ENCODE measurements around the gene PPAN. TPM values are rescaled to one million over a fixed set of nuclear protein-coding genes. Genes with fewer than 3 reads are reported as not detected.

Gene PPAN
- polyA plus RNA-seq, 6 donors from 2014 or later: 7.8 to 30.7 (median 15.1) TPM

- DNase-seq (no peak), ATAC-seq (ENCODE audit: low read depth in 2 of 2) (no peak)
- Mint-ChIP-seq H3K36me3 (no peaks in the 10 kb centered on the region), H3K9me3 (peaks cover 0 to 3% (median 0%) of the 10 kb centered on the region in 7 donors), H3K27ac (no peak overlapping the region), H3K4me3 (peak overlapping the region in 3 of 8 donors; percentile 35 to 62 (median 43)), H3K27me3 (no peaks in the 10 kb centered on the region), H3K4me1 (peaks cover 10 to 30% (median 21%) of the 10 kb centered on the region in 3 donors)
These were observed 14.5 kb downstream of the PPAN start for GRCh38 chr19:10120538-10121189.

GRCh38 chr19:10122045-10122444, 15.9 kb downstream of the PPAN start:
- ATAC-seq (ENCODE audit: low read depth in 2 of 2): no peak
- DNase-seq: no peak
- H3K9me3 Mint-ChIP-seq: peaks cover 0 to 3% (median 0%) of the 10 kb centered on the region in 7 donors
- H3K27me3 Mint-ChIP-seq: no peaks in the 10 kb centered on the region
- H3K4me3 Mint-ChIP-seq: peak overlapping the region in 1 of 8 donors; percentile 68
- no peaks in the 10 kb centered on the region for H3K36me3 Mint-ChIP-seq
- peak overlapping the region in 3 of 6 donors; percentile 12 to 53 (median 15) for H3K27ac Mint-ChIP-seq
- peaks cover 16 to 38% (median 21%) of the 10 kb centered on the region in 3 donors for H3K4me1 Mint-ChIP-seq

GRCh38 chr19:10124429-10124828, 18.3 kb downstream of the PPAN start:
- no peak for ATAC-seq (ENCODE audit: low read depth in 2 of 2)
- Mint-ChIP-seq H3K4me3 (peak overlapping the region in 3 of 8 donors; percentile 18 to 35 (median 33)), H3K36me3 (no peaks in the 10 kb centered on the region), H3K27me3 (no peaks in the 10 kb centered on the region), H3K27ac (no peak overlapping the region), H3K4me1 (peaks cover 10 to 27% (median 15%) of the 10 kb centered on the region in 3 donors), H3K9me3 (peaks cover 0 to 3% (median 0%) of the 10 kb centered on the region in 7 donors)
- no peak for DNase-seq

GRCh38 chr19:10126213-10126639, 20.1 kb downstream of the PPAN start:
- DNase-seq (peak; percentile 39), ATAC-seq (ENCODE audit: low read depth in 2 of 2) (peak; percentile 84 to 93)
- H3K4me1 Mint-ChIP-seq: peaks cover 6 to 20% (median 9%) of the 10 kb centered on the region in 3 donors
- H3K36me3 Mint-ChIP-seq: peaks cover 0 to under 1% of the 10 kb centered on the region in 2 donors
- H3K27me3 Mint-ChIP-seq: no peaks in the 10 kb centered on the region
- peaks cover 0 to 3% (median 0%) of the 10 kb centered on the region in 7 donors for H3K9me3 Mint-ChIP-seq
- peak overlapping the region in 3 of 6 donors; percentile 56 to 82 (median 61) for H3K27ac Mint-ChIP-seq
- peak overlapping the region in 1 of 8 donors; percentile 15 for H3K4me3 Mint-ChIP-seq

GRCh38 chr19:10132905-10133304, 26.7 kb downstream of the PPAN start:
- H3K36me3 Mint-ChIP-seq: peaks cover 9 to 16% of the 10 kb centered on the region in 2 donors
- H3K27me3 Mint-ChIP-seq: no peaks in the 10 kb centered on the region
- no peaks in the 10 kb centered on the region for H3K4me1 Mint-ChIP-seq
- DNase-seq (no peak), ATAC-seq (ENCODE audit: low read depth in 2 of 2) (no peak)
- no peak overlapping the region for H3K27ac Mint-ChIP-seq
- peaks cover 0 to 2% (median 0%) of the 10 kb centered on the region in 7 donors for H3K9me3 Mint-ChIP-seq
- no peak overlapping the region for H3K4me3 Mint-ChIP-seq

- peaks cover 9 to 16% of the 10 kb centered on the region in 2 donors for H3K36me3 Mint-ChIP-seq
- H3K27me3 Mint-ChIP-seq: no peaks in the 10 kb centered on the region
- no peak overlapping the region for H3K27ac Mint-ChIP-seq
These were observed 27.4 kb downstream of the PPAN start for GRCh38 chr19:10133596-10133995.

GRCh38 chr19:10134040-10134439, 27.9 kb downstream of the PPAN start:
- H3K27me3 Mint-ChIP-seq: no peaks in the 10 kb centered on the region
- ATAC-seq (ENCODE audit: low read depth in 2 of 2) (no peak), DNase-seq (no peak)
- no peak overlapping the region for H3K27ac Mint-ChIP-seq
- H3K4me1 Mint-ChIP-seq: no peaks in the 10 kb centered on the region
- no peak overlapping the region for H3K4me3 Mint-ChIP-seq
- H3K9me3 Mint-ChIP-seq: peaks cover 0 to 2% (median 0%) of the 10 kb centered on the region in 7 donors
- H3K36me3 Mint-ChIP-seq: peaks cover 9 to 16% of the 10 kb centered on the region in 2 donors

More at GRCh38 chr19:10133596-10133995, 27.4 kb downstream of the PPAN start:
- peaks cover 0 to 2% (median 0%) of the 10 kb centered on the region in 7 donors for H3K9me3 Mint-ChIP-seq
- H3K4me1 Mint-ChIP-seq: no peaks in the 10 kb centered on the region
- DNase-seq (no peak), ATAC-seq (ENCODE audit: low read depth in 2 of 2) (no peak)
- H3K4me3 Mint-ChIP-seq: no peak overlapping the region

- no peaks in the 10 kb centered on the region for H3K27me3 Mint-ChIP-seq
- ATAC-seq (ENCODE audit: low read depth in 2 of 2): no peak
- H3K9me3 Mint-ChIP-seq: peaks cover 0 to 2% (median 0%) of the 10 kb centered on the region in 7 donors
- peaks cover 9 to 21% of the 10 kb centered on the region in 2 donors for H3K36me3 Mint-ChIP-seq
- no peak overlapping the region for H3K4me3 Mint-ChIP-seq
- no peak for DNase-seq
- H3K4me1 Mint-ChIP-seq: no peaks in the 10 kb centered on the region
- H3K27ac Mint-ChIP-seq: no peak overlapping the region
These were observed 29.6 kb downstream of the PPAN start for GRCh38 chr19:10135551-10136334.

- no peak overlapping the region for H3K4me3 Mint-ChIP-seq
- H3K27me3 Mint-ChIP-seq: no peaks in the 10 kb centered on the region
- DNase-seq (no peak), ATAC-seq (ENCODE audit: low read depth in 2 of 2) (no peak)
- H3K9me3 Mint-ChIP-seq: peaks cover 0 to 2% (median 0%) of the 10 kb centered on the region in 7 donors
- H3K4me1 Mint-ChIP-seq: no peaks in the 10 kb centered on the region
- peaks cover 9 to 14% of the 10 kb centered on the region in 2 donors for H3K36me3 Mint-ChIP-seq
- H3K27ac Mint-ChIP-seq: no peak overlapping the region
These were observed 30.8 kb downstream of the PPAN start for GRCh38 chr19:10136936-10137335.

GRCh38 chr19:10137751-10138682, 31.9 kb downstream of the PPAN start:
- Mint-ChIP-seq H3K9me3 (no peaks in the 10 kb centered on the region), H3K27ac (peak overlapping the region in 1 of 6 donors; percentile 59), H3K36me3 (peaks cover 5 to 14% of the 10 kb centered on the region in 2 donors), H3K4me3 (no peak overlapping the region), H3K4me1 (no peaks in the 10 kb centered on the region), H3K27me3 (no peaks in the 10 kb centered on the region)
- no peak for ATAC-seq (ENCODE audit: low read depth in 2 of 2)
- DNase-seq: no peak

- H3K27me3 Mint-ChIP-seq: no peaks in the 10 kb centered on the region
- no peak overlapping the region for H3K4me3 Mint-ChIP-seq
- no peak overlapping the region for H3K27ac Mint-ChIP-seq
- DNase-seq: no peak
- no peaks in the 10 kb centered on the region for H3K4me1 Mint-ChIP-seq
- H3K9me3 Mint-ChIP-seq: no peaks in the 10 kb centered on the region
- H3K36me3 Mint-ChIP-seq: peaks cover 0 to 13% of the 10 kb centered on the region in 2 donors
- ATAC-seq (ENCODE audit: low read depth in 2 of 2): no peak
These were observed 33.0 kb downstream of the PPAN start for GRCh38 chr19:10138879-10139795.

GRCh38 chr19:10139952-10140351, 33.8 kb downstream of the PPAN start:
- H3K9me3 Mint-ChIP-seq: no peaks in the 10 kb centered on the region
- no peak overlapping the region for H3K4me3 Mint-ChIP-seq
- DNase-seq: no peak
- H3K36me3 Mint-ChIP-seq: peaks cover 0 to 13% of the 10 kb centered on the region in 2 donors
- no peak for ATAC-seq (ENCODE audit: low read depth in 2 of 2)
- peak overlapping the region in 1 of 6 donors; percentile 27 for H3K27ac Mint-ChIP-seq
- H3K27me3 Mint-ChIP-seq: no peaks in the 10 kb centered on the region
- H3K4me1 Mint-ChIP-seq: no peaks in the 10 kb centered on the region

Measured in naive B cell (primary cell).